NCI-H748 (cell line): ENCODE data around the gene ZNF787.

Experiments used
- DNase-seq: peaks from one replicate; lab custom pipeline; 2025; ENCODE audit not compliant: unreplicated experiment; lab: John Stamatoyannopoulos, UW

The ZNF787 gene

GRCh38 chr19:56144376-56144775 is 23.3 kb upstream of the ZNF787 start:
- DNase-seq: no peak

GRCh38 chr19:56142897-56143434 is 21.9 kb upstream of the ZNF787 start:
- DNase-seq: no peak

GRCh38 chr19:56142087-56142787 is 21.1 kb upstream of the ZNF787 start:
- peak; percentile 48 for DNase-seq

- DNase-seq: peak; percentile 55
Measured at GRCh38 chr19:56141417-56141993, 20.4 kb upstream of the ZNF787 start.

- peak; percentile 100 for DNase-seq
Measured at GRCh38 chr19:56140583-56141416, 19.7 kb upstream of the ZNF787 start, which contains the start of gene ZNF444. ZNF444 (plus strand) TSS chr19:56141287; CDS start chr19:56146912, 5,625 bp downstream.

- DNase-seq: no peak
Measured at GRCh38 chr19:56139847-56140582, 18.9 kb upstream of the ZNF787 start.

GRCh38 chr19:56138069-56138468 is 17.0 kb upstream of the ZNF787 start:
- DNase-seq: no peak

- no peak for DNase-seq
Measured at GRCh38 chr19:56137405-56137804, 16.3 kb upstream of the ZNF787 start.

- no peak for DNase-seq
Measured at GRCh38 chr19:56136362-56136761, 15.3 kb upstream of the ZNF787 start.

- DNase-seq: no peak
Measured at GRCh38 chr19:56134654-56134921, 13.5 kb upstream of the ZNF787 start.

GRCh38 chr19:56133858-56134653 is 13.0 kb upstream of the ZNF787 start:
- no peak for DNase-seq

- no peak for DNase-seq
Measured at GRCh38 chr19:56132316-56132822, 11.3 kb upstream of the ZNF787 start.

- DNase-seq: no peak
Measured at GRCh38 chr19:56131651-56132050, 10.6 kb upstream of the ZNF787 start.

GRCh38 chr19:56130006-56130405 is 8.9 kb upstream of the ZNF787 start:
- no peak for DNase-seq

GRCh38 chr19:56126983-56127780 is 6.1 kb upstream of the ZNF787 start:
- DNase-seq: no peak

GRCh38 chr19:56125806-56126590 is 4.9 kb upstream of the ZNF787 start:
- no peak for DNase-seq

GRCh38 chr19:56124578-56124977 is 3.5 kb upstream of the ZNF787 start:
- DNase-seq: no peak

GRCh38 chr19:56123266-56123891 is 2.3 kb upstream of the ZNF787 start:
- DNase-seq: no peak
